COLO668 (cell line): ENCODE results near the gene PLA2G1B.

Experiments
- DNase-seq: peaks from one replicate; lab custom pipeline; 2025; ENCODE audit not compliant: unreplicated experiment; lab: John Stamatoyannopoulos, UW

Gene PLA2G1B

GRCh38 chr12:120327593-120327992 lies at the start of gene PLA2G1B:
PLA2G1B (minus strand) TSS chr12:120327779; CDS start chr12:120327753, 26 bp downstream.
- DNase-seq, result no peak

GRCh38 chr12:120376934-120377572 lies 49.5 kb upstream of the PLA2G1B start:
- DNase-seq, result no peak

GRCh38 chr12:120376416-120376815 lies 48.8 kb upstream of the PLA2G1B start:
- DNase-seq, result no peak

GRCh38 chr12:120376009-120376408 lies 48.4 kb upstream of the PLA2G1B start:
- no peak for DNase-seq

GRCh38 chr12:120373683-120374082 lies 46.1 kb upstream of the PLA2G1B start:
- no peak for DNase-seq

- DNase-seq, result no peak
Measured at GRCh38 chr12:120370343-120371243, 43.0 kb upstream of the PLA2G1B start.

GRCh38 chr12:120369603-120370342 lies 42.2 kb upstream of the PLA2G1B start:
- DNase-seq, result no peak

- peak; percentile 24 for DNase-seq
Measured at GRCh38 chr12:120368789-120369602, 41.4 kb upstream of the PLA2G1B start, which contains the start of gene MSI1. MSI1 (minus strand) TSS chr12:120369164; CDS start chr12:120369091, 73 bp downstream.

GRCh38 chr12:120367924-120368788 lies 40.6 kb upstream of the PLA2G1B start:
- no peak for DNase-seq

GRCh38 chr12:120367233-120367923 lies 39.8 kb upstream of the PLA2G1B start:
- DNase-seq, result no peak

GRCh38 chr12:120366845-120367232 lies 39.3 kb upstream of the PLA2G1B start:
- no peak for DNase-seq

GRCh38 chr12:120366341-120366705 lies 38.7 kb upstream of the PLA2G1B start:
- DNase-seq, result no peak

GRCh38 chr12:120365675-120366340 lies 38.2 kb upstream of the PLA2G1B start:
- DNase-seq, result no peak

- no peak for DNase-seq
Measured at GRCh38 chr12:120364487-120364886, 36.9 kb upstream of the PLA2G1B start.

- DNase-seq, result no peak
Measured at GRCh38 chr12:120363274-120363855, 35.8 kb upstream of the PLA2G1B start.

- peak; percentile 17 for DNase-seq
Measured at GRCh38 chr12:120362516-120363273, 35.1 kb upstream of the PLA2G1B start.

- peak; percentile 95 for DNase-seq
Measured at GRCh38 chr12:120361506-120362208, 34.1 kb upstream of the PLA2G1B start.
